Measurements from ENCODE around the gene TBL1XR1. TPM values are rescaled to one million over a fixed set of nuclear protein-coding genes. Genes with fewer than 3 reads are reported as not detected.
"Not testable (repeated sequence)": the region's sequence is repeated elsewhere in the genome, so short reads cannot be mapped to it uniquely, and the experiment has no call there.

The TBL1XR1 gene
- total RNA-seq, 1 experiment from 2014 or later, result 77.6 TPM

DNA sequence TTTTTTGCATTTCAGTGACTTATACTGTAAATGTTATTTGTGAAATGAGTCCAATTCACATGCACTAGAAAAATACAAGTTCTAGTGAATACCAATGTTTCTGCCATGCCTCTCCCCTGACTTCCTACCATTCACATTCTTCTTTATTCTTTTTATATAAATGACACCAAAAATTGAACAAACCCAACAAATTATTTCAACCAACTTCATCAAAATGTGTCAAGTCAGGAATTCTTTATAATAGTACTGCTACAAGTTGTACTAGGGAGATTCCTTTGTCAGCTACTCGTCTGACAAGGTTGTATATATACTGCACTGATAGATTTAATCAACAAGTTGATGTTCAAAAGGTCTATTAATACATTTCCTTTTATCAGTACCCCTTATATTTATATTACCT, 3.0 kb downstream of the TBL1XR1 start:
- no peaks in the 10 kb centered on the region for H3K9me2 ChIP-seq (replicated peaks; ENCODE audit: low read length)
- peaks cover 30% of the 10 kb centered on the region for H4K20me1 ChIP-seq (ENCODE audit: low read length)
- no peak overlapping the region for H3K27ac ChIP-seq (ENCODE audit: low read length)
- intact Hi-C loops (cut with micrococcal nuclease), result loop anchor here (2.0 kb wide), 1 partner anchor 43 kb away; no protein-coding TSS in a partner anchor
- H2AFZ ChIP-seq (ENCODE audit: low read length), result no peak overlapping the region
- peaks cover 7% of the 10 kb centered on the region for H3K36me3 ChIP-seq (ENCODE audit: low read depth, low read length)
- peak overlapping the region; percentile 90; the same call in 1 of the 2 replicates for H3K9ac ChIP-seq (ENCODE audit: low read length)
- peak overlapping the region; percentile 92 for H3K4me3 ChIP-seq (ENCODE audit: low read length)
- no peaks in the 10 kb centered on the region for H3K27me3 ChIP-seq (ENCODE audit: low read length)
- peak overlapping the region; percentile 92 for H3K4me2 ChIP-seq (ENCODE audit: low read length)
- H3K4me1 ChIP-seq (ENCODE audit: insufficient read depth, low read length), result peaks cover 26% of the 10 kb centered on the region
- H3K79me2 ChIP-seq (ENCODE audit: low read length), result peaks cover 75% of the 10 kb centered on the region
- ChIA-PET CTCF (no interaction called here), POLR2A (ENCODE audit: unreplicated experiment) (no interaction called here)
- no peak for ATAC-seq
- no peaks in the 10 kb centered on the region for H3F3A ChIP-seq (ENCODE audit: low read length, unreplicated experiment)
- no peak for DNase-seq
- H3K9me3 ChIP-seq (ENCODE audit: low read length), result no peaks in the 10 kb centered on the region
- TF ChIP-seq CTCF (conservative IDR thresholded peaks at IDR 0.05; ENCODE audit: low read depth, low read length), result no peak
- TF ChIP-seq EZH2phosphoT487 (IDR thresholded peaks at IDR 0.05; ENCODE audit: borderline replicate concordance, low read length), result no peak
- TF ChIP-seq EZH2 (IDR thresholded peaks at IDR 0.05; ENCODE audit: low read length, unreplicated experiment), result no peak
- BruUV-seq (replicated peaks), result no TSS peak

DNA sequence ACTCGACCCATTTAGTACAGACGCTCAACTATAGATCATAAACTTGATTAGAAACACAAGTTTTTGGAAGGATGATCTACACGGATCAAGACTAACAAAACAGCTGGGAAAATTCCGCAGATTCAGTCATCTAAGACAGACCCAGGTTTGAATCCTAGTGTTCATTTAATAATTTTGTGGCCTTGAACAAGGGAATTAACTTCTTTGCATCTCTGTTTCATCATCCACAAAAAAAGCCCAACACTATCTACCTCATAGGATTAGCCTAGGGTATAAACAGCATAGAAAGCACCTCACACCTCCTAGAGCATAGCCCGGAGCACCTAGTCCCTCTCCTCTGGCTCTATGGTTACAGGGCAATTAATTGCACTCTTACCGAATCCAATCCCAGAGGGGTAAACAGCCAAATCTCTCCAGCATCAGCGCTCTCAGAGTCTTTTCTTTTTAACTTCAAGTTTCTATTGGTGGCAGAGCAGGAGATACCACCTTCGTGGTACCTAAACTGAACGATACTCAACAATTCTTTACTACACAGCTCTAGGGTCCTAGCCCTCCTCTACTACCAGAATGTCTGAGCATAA, 3.5 kb downstream of the TBL1XR1 start:
- peaks cover 21% of the 10 kb centered on the region for H3K4me1 ChIP-seq (ENCODE audit: insufficient read depth, low read length)
- no peak overlapping the region for H3K9ac ChIP-seq (ENCODE audit: low read length)
- intact Hi-C loops (cut with micrococcal nuclease), result loop anchor here (2.0 kb wide), 1 partner anchor 43 kb away; no protein-coding TSS in a partner anchor
- ChIA-PET POLR2A (ENCODE audit: unreplicated experiment) (no interaction called here), CTCF (no interaction called here)
- no peaks in the 10 kb centered on the region for H3K9me3 ChIP-seq (ENCODE audit: low read length)
- H2AFZ ChIP-seq (ENCODE audit: low read length), result no peak overlapping the region
- no TSS peak for BruUV-seq (replicated peaks)
- peaks cover 30% of the 10 kb centered on the region for H4K20me1 ChIP-seq (ENCODE audit: low read length)
- no peaks in the 10 kb centered on the region for H3F3A ChIP-seq (ENCODE audit: low read length, unreplicated experiment)
- H3K4me2 ChIP-seq (ENCODE audit: low read length), result peak overlapping the region; percentile 92
- no peaks in the 10 kb centered on the region for H3K9me2 ChIP-seq (replicated peaks; ENCODE audit: low read length)
- no peak overlapping the region for H3K27ac ChIP-seq (ENCODE audit: low read length)
- H3K27me3 ChIP-seq (ENCODE audit: low read length), result no peaks in the 10 kb centered on the region
- H3K36me3 ChIP-seq (ENCODE audit: low read depth, low read length), result peaks cover 7% of the 10 kb centered on the region
- peaks cover 80% of the 10 kb centered on the region for H3K79me2 ChIP-seq (ENCODE audit: low read length)
- DNase-seq, result no peak
- peak overlapping the region; percentile 92 for H3K4me3 ChIP-seq (ENCODE audit: low read length)
- TF ChIP-seq CTCF (conservative IDR thresholded peaks at IDR 0.05; ENCODE audit: low read depth, low read length), result no peak
- no peak for TF ChIP-seq EZH2phosphoT487 (IDR thresholded peaks at IDR 0.05; ENCODE audit: borderline replicate concordance, low read length)
- TF ChIP-seq EZH2 (IDR thresholded peaks at IDR 0.05; ENCODE audit: low read length, unreplicated experiment), result no peak
- ATAC-seq, result no peak

DNA sequence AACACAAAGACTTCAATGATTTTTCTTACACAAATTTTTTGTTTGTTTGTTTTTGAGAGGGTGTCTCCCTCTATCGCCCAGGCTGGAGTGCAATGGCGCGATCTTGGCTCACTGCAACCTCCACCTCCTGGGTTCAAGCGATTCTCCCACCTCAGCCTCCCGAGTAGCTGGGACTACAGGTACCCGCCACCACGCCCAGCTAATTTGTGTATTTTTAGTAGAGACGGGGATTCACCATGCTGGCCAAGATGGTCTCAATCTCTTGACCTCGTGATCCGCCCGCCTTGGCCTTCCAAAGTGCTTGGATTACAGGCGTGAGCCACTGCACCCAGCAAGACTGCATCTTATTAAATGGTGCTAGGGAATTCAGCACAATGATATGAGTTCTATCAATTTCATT, 4.0 kb downstream of the TBL1XR1 start:
- intact Hi-C loops (cut with micrococcal nuclease); H3K27ac ChIP-seq (ENCODE audit: low read length); ATAC-seq; H3K4me3 ChIP-seq (ENCODE audit: low read length); H3K36me3 ChIP-seq (ENCODE audit: low read depth, low read length); CTCF ChIA-PET; H3K9me3 ChIP-seq (ENCODE audit: low read length); POLR2A ChIA-PET (ENCODE audit: unreplicated experiment); H3K9ac ChIP-seq (ENCODE audit: low read length); H3K27me3 ChIP-seq (ENCODE audit: low read length); H3F3A ChIP-seq (ENCODE audit: low read length, unreplicated experiment); DNase-seq; H2AFZ ChIP-seq (ENCODE audit: low read length); H3K9me2 ChIP-seq (replicated peaks; ENCODE audit: low read length); BruUV-seq (replicated peaks): not testable (repeated sequence)
- Histone ChIP-seq H3K4me2 (ENCODE audit: low read length) (peak overlapping the region; percentile 92; the same call in 1 of the 2 replicates), H4K20me1 (ENCODE audit: low read length) (peaks cover 34% of the 10 kb centered on the region), H3K79me2 (ENCODE audit: low read length) (peaks cover 86% of the 10 kb centered on the region), H3K4me1 (ENCODE audit: insufficient read depth, low read length) (peaks cover 16% of the 10 kb centered on the region)

Data from PC-3 (cell line).